Inflammatory macrophage treated with lipopolysaccharide for 1 hour (primary cell): ENCODE measurements around the gene RNF225.
A peak's percentile ranks its signal among the peaks of the same experiment; 100 is the strongest.

Experiments
- DNase-seq, 2 donors: peaks; one replicate each; pipeline ENCODE4 v3.0.0-alpha.2; 2020 to 2022

RNF225 gene

DNA sequence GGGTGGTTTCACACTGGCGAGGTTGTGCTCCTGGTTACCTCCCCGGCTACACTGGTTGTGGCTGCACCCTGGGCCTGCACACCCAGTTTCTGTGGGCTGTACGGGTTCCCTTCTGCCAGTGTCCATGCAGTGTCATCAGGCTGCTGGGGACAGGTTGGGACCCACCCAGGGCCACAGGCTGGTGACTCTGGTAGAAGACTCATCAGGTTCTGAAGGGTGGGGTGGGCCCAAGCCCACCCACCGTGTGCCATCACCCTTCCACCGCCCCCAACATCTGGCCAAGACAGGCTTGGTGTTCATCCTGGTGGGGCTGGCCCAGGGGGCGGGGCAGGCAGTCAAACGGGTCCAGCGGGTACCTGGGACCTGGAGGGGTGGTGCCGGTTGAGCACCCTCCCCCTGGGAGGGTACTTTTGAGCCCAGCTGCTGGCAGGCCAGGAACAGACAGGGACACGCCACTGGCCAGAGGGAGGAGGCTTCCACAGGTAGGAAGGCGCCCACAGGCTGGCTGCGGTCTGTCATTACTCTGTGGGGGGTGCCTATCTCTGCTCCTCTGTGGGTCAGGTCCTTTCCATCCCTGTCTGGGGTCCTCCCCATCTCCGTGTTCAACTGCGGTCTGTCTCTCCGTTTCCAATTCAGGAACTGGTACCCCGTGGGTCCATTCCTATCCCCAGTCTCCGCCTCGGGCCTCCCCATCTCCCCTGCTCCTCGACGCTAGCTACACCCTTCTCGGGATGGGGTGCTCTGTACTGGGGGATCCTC lies at the start of gene RNF225:
Gene RNF225, plus strand, starts transcription at position 437 of the 759 bp plus-strand sequence. CDS start 434 bp downstream, outside the sequence.
- no peak for DNase-seq

DNA sequence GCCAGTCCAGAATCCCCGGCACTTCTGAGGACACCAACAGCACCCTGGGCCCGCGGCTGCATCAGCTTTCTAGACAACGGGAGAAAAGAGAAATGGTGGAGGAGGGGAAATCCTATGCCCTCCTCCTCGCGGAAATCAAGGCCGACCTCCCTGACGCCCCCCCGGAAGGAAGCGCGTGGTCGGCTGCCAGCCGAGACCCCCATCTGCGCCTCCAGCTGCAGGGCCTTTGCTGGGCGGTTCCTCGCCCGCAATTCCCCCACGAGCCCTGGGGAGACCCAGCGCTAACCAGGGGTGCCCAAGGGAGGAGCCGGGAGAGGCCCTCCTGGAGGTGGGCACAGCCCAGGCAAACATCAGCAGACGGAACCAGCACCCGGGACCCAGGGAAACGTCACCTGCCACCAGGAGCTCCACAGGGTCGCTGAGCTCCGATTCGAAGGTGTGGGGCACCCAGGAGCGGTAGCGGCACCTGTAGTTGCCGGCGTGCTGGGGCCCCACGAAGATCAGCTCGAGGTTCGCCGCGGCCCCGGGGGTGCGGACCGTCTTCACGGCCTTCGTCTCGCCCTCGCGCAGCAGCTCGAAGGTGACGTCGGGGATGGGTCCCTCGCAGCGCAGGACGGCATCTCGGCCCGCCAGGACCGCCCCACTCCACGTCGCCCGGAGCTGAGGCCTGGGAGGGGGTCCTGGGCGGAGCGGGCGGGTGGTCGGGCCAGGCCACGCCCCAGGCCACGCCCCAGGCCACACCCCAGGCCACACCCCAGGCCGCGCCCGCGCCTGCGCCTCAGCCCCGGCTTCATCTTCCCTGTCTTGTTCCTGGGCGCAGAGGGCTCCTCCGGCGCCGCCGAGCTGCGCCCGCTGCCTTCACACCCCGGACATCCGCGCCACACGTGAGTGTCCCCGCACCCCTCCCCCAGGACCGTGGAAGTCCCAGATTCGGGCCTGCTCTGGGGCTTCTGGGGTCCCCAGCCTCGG lies 48.2 kb upstream of the RNF225 start:
- DNase-seq, result peak; percentile 65 to 76

DNA sequence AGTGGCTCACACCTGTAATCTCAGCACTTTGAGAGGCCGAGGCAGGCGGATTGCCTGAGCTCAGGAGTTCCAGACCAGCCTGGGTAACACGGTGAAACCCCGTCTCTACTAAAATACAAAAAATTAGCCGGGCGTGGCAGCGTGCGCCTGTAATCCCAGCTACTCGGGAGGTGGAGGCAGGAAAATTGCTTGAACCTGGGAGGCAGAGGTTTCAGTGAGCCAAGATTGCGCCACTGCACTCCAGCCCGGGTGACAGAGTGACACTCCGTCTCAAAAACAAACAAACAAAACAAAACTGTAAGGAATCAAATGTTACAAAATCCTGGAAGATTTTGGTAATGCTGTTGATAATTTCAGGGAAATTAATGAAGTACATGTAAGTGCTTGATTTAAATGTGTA lies 47.4 kb upstream of the RNF225 start:
- peak in 1 of 2 donors; percentile 21 for DNase-seq

DNA sequence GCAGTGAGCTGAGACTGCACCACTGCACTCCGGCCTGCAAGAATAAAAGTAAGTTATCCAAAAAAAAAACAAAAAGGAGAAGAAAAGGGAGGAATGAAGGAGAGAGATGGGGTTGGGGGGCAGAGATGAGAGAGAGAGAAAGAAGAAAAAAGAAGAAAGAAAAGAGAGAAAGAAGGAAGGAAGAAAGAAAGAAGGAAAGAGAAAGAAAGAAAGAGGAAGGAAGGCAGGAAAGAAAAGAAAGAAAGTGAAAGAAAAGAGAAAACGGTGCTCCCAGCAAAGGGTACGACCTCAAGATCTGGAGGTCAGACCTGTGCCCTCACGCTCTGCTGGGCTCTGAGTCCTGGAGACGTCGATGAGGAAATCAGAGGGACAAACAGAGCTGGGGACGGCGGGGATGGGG lies 45.9 kb upstream of the RNF225 start:
- DNase-seq, result no peak

DNA sequence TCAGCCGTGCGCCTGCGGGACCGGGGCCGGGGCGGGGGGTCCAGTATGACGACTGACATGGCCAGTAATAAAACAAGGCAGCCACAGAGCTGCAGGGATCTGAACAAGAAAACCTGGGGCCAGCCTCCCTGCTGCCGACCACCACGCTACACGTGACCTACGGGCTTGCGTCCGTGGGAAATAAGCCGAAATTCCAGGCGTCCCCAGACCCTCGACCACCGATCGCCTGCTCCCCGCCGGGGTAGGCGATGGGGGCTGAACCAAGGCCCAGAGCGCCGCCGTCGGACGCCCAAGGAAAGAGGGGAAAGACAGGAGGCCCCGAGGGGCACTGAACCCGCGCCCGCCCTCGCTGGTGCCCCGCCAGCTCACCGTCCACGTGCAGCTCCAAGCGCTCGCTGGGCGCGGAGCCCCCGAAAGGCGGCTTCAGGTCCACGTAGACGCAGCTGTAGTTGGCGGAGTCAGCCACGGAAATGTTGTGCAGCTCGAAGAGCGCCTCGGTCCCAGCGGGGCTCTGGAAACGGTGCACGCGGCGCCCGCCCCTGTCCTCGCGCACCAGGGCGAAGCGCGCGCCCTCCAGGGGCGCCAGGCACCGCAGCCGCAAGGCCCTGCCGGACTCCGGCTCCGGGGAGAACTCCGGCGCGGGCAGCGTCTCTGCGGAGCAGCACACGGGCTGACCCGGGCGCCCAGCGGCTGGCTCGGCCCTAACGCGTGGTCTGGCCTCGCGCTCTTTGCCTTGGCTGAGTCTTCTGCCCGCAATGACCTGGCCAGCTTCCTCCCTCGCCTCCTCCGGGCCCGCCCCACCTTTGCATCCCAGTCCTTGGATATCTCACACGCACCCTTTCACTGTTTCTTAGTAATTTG lies 45.2 kb upstream of the RNF225 start:
- DNase-seq, result no peak

DNA sequence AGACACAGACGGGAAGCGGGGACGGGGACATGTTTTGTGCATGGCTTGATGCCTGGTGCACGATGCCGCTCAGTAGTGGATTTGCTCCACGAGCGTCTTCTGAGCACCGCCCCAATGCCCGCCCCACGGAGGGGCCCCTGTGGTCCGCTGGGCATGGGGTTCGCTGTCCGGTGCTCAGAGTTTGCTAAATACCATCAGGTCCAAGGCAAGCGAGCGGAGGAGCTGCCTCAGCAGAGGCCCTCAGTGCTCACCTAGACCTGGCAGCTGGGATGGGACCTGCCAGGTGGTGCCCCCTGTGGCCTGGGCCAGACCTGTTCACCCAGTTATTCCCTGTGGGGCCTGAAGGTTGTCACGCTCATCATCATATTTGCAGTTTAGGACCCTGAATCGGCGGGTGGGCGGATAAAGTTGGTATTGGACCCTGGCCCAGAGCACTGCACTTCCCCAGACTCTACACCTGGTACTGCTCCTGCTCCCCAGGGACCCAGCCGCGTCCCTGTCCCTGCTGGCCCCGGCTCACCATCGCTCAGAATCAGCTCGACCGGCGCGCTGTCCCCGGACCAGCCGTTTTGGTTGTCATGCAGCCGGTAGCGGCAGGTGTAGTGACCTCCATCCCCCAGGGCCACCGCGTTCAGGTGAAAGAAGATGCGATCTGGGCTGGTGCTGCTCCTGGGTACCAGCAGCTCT lies 44.4 kb upstream of the RNF225 start:
- no peak for DNase-seq

DNA sequence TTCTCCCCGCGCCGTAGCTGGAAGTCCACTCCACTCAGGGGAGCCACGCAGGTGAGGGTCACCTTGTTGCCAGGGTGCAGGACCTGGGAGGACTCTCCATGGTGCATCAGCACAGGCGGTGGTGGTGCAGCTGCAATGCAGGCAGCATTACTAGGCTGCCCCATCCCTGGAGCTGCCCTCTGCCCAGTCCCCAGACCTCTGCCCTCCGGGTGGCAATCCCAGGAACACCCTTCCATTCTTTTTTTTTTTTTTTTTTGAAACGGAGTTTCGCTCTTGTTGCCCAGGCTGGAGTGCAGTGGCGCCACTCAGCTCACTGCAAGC lies 43.9 kb upstream of the RNF225 start:
- DNase-seq, result no peak

DNA sequence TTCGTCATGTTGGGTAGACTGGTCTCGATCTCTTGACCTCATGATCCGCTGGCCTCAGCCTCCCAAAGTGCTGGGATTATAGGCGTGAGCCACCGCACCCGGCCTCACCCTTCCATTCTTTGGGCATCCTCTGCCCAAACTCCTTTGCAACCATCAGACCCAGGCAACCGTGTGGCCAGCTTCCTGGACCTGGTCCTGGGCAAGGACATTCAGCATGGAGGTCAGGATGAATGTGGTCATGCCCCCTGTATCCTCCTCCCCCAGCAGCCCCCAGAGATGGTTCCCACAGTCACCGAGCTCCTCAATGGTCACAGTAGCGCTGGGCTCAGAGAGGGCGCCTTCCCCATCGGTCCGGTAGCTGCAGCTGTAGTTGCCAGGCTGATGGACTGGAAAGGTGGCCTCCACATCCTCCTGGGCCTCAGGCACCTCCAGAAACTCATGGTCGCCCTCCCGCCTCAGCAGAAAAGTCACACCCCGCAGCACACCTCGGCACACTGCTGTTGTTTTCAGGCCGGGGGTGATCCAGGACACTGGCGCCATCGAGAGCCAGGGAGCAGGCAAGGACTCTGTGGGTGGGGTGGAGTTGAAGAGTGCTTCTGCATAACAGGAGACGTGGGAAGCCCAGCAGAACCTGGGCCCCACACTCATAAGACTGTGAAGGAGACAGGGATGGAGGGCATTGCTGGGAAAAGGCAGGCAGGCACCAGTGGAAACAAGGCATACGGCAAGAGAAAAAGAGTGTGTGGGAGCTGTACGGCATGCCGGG lies 43.3 kb upstream of the RNF225 start:
- DNase-seq, result no peak

DNA sequence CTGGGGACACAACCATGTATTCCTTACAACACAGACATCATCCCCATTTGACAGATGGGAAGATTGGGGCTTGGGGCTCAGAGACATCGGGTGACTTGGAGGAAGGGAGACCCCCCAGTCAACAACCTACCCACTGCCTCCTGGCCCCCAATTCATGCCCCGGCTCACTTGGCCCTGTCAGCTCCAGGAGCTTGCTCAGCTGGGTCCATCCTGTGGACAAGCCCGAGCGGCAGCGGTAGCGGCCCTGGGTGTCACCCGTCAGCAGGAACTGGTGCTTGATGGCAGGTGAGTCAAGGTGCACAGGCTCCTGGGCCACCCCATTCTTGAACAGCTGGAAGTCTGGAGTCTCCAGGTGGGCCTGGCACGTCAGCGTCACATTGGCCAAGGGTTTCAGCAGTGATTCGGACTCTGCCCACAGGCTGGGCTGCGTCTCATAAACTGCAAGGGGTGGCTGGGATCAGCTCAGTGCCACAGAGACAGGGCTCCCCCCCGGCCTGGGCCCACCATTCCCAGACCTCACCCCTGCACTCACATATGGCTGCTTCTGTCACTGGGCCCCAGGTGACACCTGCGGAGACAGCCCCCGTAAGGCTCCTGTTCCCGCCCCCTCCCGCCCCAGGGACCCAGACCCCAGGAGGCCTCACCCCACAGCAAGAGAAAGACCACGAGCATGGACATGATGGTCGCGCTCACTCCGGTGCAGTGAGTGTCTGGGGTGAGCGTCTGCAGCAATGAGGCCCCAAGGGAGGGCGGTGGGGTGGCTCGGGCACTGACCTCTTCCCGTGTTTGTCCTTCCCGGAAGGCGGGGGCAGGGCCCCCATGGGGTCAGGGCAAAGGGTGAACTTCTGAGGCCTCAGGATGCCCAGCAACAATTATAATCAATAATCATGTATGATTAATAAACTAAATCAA lies 42.4 kb upstream of the RNF225 start, which contains the start of gene A1BG:
Gene A1BG, minus strand, starts transcription at position 733 of the 912 bp plus-strand sequence. Its CDS starts 55 bp downstream, at position 678.
- DNase-seq, result no peak

DNA sequence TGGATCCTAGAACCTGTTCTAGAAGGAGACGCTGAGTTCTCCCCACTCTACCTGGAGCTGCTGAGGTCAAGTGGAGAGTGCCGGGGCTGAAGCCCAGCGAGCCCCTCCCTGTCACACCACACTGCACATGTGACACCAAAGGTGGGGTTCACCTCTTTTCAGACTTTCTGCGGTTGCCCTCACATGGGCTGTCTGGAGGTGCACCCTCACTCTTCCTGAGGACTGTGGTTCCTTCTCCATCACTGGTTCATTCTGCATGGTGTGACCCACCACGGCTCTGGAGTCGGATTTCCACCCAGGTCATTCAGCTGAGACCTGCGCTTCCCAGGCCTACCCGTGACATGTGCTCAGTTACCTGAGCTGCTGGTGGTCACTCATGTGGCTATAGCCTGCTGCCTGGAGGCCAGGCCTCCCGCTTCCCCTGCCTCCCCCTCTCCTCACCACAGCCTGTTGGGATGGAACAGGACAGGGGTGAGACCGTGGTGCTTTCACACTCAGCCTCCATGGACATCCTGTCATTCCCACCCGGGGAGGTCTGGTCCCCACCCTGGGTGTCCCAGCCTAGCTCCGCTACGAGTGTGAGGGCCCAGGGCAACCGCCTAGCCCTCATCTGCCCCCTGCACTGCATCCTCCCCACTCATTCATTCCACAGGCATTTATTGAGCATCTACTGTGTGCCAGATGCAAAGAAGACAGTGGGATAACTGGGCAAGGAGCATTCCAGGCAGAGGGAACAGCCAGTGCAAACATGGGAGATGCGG lies 41.6 kb upstream of the RNF225 start:
- DNase-seq, result no peak

DNA sequence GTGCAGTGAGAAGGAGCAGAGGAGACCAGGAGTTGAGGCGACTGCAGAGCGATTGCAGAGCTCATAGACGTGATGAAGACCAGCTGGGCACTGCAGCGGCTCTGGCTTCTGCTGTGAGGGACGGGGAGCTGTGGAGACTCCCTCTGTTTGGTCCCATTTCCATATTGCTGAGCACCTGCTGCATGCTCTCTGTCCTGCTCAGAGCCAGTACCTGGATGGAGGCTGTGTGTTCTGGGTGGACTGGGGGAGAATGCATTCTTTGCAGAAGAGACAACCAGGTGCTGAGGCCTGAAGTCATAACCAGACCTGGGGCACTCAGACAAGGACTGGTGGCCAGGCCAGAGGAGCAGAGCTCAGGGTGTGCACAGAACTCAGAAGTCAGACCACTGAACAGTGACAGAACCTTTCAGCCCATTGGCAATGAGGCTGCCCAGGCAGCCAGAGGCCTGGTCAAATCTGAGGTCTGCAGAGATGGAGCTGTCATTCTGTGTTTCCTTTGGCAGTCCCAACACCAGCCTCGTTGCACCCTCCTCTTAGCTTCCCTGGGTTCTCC lies 40.9 kb upstream of the RNF225 start:
- no peak for DNase-seq

DNA sequence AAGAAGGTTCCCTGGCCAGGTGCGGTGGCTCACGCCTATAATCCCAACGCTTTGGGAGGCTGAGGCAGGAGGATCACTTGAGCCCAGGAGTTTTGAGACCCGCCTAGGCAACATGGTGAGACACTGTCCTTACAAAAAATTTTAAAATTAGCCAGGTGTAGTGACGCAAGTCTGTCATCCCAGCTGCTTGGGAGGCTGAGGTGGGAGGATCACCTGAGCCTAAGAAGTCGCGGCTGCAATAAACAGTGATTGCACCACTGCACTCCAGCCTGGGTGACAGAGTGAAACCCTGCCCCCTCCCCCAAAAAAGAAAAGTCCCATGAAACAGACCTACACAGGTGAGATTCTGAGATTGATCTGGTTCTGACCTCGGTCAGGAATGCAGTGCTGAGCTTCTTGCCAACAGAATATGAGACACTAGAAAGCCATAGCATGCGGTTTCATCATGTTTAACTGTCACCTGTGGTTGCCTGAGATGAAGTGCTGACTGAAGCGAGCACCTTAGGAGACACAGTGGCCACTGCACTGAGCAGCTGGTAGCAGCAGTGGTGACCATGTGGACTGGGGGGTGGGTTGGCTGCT lies 40.1 kb upstream of the RNF225 start:
- DNase-seq, result no peak

DNA sequence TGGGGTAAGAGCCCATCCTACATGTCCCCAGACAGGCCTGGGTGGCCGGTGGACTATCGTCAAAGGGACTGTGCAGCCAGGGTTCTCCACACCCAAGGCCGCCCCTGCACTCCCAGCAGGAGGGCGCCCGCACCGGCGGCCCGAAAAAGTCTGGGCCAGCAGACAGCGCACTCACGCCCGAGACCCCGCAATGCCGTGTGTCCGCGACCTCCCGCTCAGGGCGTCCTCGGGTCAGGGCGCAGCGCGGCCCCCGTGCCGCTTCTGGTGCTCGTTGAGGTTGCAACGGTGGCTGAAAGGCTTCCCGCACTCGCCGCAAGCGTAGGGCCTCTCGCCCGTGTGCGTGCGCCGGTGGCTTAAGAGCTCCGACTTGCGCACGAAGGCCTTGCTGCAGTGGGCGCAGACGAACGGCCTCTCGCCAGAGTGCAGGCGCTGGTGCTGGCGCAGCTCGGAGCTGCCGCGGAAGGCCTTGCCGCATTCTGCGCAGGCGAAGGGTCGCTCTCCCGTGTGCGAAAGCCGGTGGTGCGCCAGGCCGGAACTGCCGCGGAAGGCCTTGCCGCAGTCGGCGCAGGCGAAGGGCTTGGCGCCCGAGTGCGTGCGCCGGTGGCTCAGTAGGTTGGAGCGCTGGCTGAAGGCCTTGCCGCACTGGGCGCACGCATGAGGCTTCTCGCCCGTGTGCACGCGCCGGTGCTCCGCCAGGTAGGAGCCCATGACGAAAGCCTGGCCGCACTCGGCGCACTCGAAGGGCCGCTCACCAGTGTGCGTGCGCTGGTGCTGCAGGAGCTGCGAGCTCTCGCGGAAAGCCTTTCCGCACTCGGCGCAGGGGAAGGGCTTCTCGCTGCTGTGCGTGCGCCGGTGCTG lies 39.3 kb upstream of the RNF225 start:
- no peak for DNase-seq

DNA sequence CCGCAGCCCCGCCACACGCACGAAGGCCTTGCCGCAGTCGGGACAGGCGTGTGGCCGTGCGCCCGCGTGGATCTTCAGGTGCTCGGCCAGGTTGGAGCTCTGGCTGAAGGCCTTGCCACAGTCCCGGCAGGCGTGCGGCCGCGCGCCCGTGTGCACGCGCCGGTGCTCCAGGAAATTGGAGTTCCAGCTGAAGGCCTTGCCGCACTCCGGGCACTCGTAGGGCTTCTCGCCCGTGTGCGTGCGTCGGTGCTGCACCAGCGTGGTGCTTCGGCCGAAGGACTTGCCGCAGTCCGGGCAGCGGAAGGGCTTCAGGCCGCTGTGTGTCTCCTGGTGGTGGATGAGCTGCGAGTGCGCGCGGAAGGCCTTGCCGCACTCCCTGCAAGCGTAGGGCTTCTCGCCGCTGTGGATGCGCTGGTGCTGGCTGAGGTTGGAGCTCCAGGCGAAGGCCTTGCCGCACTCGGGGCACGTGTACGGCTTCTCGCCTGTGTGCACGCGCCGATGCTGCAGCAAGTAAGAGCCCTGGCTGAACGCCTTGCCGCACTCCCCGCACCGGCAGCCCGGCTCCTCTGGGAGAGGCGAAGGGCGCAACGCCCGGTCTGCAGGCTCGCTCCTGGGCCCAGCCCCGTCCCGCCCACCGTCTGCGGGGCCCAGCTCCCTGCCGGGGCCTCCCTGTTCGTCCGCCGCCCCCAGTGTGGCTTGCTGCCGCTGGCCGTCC lies 38.5 kb upstream of the RNF225 start:
- no peak for DNase-seq

DNA sequence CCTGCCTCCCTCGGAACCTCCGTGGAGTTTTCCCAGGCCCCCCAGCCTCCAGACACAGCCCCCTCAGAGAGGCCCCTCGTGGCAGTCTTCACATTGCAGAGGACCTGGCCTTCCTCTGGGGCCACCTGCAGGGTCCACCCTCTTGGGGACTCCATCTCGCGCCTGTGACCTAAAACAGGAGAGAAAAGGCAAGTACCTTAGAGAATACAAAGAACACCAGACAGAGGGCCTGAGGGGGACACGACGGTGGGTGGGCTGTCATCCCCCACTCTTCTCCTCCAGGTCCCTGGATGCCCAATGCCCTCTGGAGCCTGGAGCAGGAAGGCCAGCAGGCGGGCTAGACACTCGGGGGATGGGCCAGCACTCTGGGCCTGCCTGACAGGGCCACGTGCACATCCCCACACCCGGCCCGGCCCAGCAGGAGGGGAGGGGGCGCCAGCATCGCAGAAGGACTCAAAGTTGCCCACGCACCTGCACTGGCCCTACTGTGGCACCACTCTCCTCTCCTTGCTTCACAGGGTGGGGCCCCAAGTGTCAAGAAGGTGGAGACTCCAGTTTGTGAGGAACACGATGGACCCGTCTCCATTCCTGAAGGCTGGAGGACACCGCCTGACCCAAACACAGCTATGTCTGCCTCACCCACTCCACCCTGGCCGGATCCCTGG lies 37.8 kb upstream of the RNF225 start:
- no peak for DNase-seq

DNA sequence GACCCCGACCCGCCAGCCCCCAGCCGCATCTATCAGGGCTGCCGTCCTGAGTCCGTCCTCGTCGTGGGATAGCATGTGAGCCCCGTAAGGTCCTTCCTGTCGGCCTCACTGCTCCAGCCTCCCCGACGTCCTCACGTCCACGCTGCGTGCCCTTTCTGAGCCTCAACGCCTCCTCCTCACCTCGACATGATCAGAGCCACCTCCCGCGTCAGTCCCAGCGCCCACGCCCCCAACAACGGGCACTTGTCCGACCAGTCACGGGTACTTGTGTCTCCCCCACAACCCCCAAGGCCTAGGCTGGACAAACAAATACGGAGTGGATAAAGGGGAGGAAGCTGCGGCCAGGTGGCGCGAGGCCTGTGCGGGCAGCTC lies 33.6 kb upstream of the RNF225 start:
- DNase-seq, result peak; percentile 21 to 38
